Right lobe of liver (tissue), 6 donors: ENCODE data around the gene COA8. TPM values are rescaled to one million over a fixed set of nuclear protein-coding genes. Genes with fewer than 3 reads are reported as not detected.

Source experiments
- ATAC-seq, 4 donors: fragments of 200-7000 bp; cut with Tn5 transposase; one replicate each; pipeline ENCODE4 v1.9.1; 2020; ENCODE audit warnings: mild to moderate bottlenecking in 4 of 4, moderate library complexity in 4 of 4
- DNase-seq, 3 donors: peaks; one replicate each; pipeline ENCODE4 v3.0.0-alpha.2; 2020
- H3K27ac ChIP-seq, 3 donors: fragments of 200-600 bp; one replicate each; pipeline ENCODE4 v1.8.0; 2022
- H3K27me3 ChIP-seq, 2 donors: fragments of 200-600 bp; one replicate each; pipeline ENCODE4 v1.8.0; 2022
- H3K36me3 ChIP-seq, 4 donors: fragments of 200-600 bp; sonication (generic) in 1 of 4; one replicate each; pipeline versions ENCODE4 v1.5.1 to v1.8.0; 2017 to 2022; ENCODE audit warnings: control low read depth in 1 of 4
- H3K4me1 ChIP-seq, 4 donors: fragments of 200-600 bp; sonication (generic) in 1 of 4; one replicate each; pipeline versions ENCODE4 v1.5.1 to v1.8.0; 2017 to 2022; ENCODE audit warnings: control low read depth in 1 of 4
- H3K4me3 ChIP-seq, 3 donors: fragments of 200-600 bp; one replicate each; pipeline ENCODE4 v1.8.0; 2022
- H3K9me3 ChIP-seq, 4 donors: fragments of 200-600 bp; sonication (generic) in 1 of 4; one replicate each; pipeline versions ENCODE4 v1.5.1 to v1.8.0; 2017 to 2022; ENCODE audit warnings: control low read depth in 1 of 4
- POLR2A ChIP-seq: fragments of 450-650 bp; IDR thresholded peaks from one replicate; pipeline ENCODE4 v1.6.1; 2017; ENCODE audit warnings: antibody characterized with exemption, mild to moderate bottlenecking
- WGBS: methylation state at CpG from one replicate; pipeline ENCODE4 v1.1.6; 2018; ENCODE audit warnings: low coverage, low lambda C conversion rate; ENCODE audit not compliant: insufficient coverage; ENCODE audit errors: missing lambda C conversion rate; 5-methylcytosine and 5-hydroxymethylcytosine counted together
- intact Hi-C, 2 donors: fragments of 100-400 bp; cut with DNase I; formaldehyde crosslinking; loops; one replicate each; pipeline versions ENCODE4 v1.11.2 to v1.14.1; 2022
- total RNA-seq, 6 experiments: library from RNA; depleted of rRNA in 2 of 6; stranded (reverse); fragments of >200 nt in 2 of 6; fragmentation: NEBNext Ultra II Directional in 3 of 6; extraction: Animal tissue kit (Norgen Biotek cat#: 25700) in 3 of 6; gene quantifications; one replicate each; pipeline versions ENCODE4 v1.1.0 to v1.2.4, GENCODE V29; 2016 to 2023
- TF ChIP-seq, protein P1 (sequence below), 4 donors: fragments of 200-600 bp in 3 of 4; fragments of 450-650 bp in 1 of 4; IDR thresholded peaks; one replicate each; pipeline versions ENCODE4 v1.5.1 to v1.8.0; 2016 to 2022; ENCODE audit warnings: antibody characterized with exemption in 4 of 4, mild to moderate bottlenecking in 2 of 4
- donor health status: DM: no; HTN: yes; CAD: no.
- donor health status: DM: no; HTN: no; CAD: no.
- donor health status: DM: no; HTN: no; CAD: no.
- donor health status: DM: no; HTN: yes; CAD: no.
- donor health status: DM: no; HTN: yes; CAD: no.

COA8 gene
- total RNA-seq, 6 experiments from 2014 or later = 7.5 to 17.7 (median 14.9) TPM

DNA sequence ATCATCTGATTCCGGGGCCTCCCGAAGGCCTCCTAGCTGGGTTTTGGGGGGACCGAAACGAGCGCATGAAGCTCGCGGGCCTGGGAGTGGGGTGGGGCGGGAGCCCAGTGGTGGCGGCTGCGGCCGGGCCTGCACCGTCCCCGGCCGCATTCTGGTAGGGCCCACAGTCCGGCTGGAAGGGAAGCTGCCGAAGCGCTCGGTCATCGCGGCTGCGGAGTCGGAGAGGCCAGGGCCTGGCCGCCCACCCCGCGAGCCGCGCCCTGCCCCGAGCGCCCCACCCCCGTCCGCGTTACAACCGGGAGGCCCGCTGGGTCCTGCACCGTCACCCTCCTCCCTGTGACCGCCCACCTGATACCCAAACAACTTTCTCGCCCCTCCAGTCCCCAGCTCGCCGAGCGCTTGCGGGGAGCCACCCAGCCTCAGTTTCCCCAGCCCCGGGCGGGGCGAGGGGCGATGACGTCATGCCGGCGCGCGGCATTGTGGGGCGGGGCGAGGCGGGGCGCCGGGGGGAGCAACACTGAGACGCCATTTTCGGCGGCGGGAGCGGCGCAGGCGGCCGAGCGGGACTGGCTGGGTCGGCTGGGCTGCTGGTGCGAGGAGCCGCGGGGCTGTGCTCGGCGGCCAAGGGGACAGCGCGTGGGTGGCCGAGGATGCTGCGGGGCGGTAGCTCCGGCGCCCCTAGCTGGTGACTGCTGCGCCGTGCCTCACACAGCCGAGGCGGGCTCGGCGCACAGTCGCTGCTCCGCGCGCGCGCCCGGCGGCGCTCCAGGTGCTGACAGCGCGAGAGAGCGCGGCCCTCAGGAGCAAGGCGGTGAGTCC lies 66.1 kb downstream of the COA8 start, which contains the start of gene KLC1:
Gene KLC1, plus strand, starts transcription at position 528 of the 819 bp plus-strand sequence. CDS start 25,354 bp downstream, outside the sequence.
- peak; percentile 88 to 89 (median 89) for DNase-seq
- 0% methylated on average over 2 of the region's 97 CpGs for WGBS
- no peaks in the 10 kb centered on the region for H3K27me3 ChIP-seq
- intact Hi-C loops = loop anchor here in 1 of 2 donors (10.0 kb wide), 1 partner anchor 54 kb away; no protein-coding TSS in a partner anchor
- H3K9me3 ChIP-seq = no peaks in the 10 kb centered on the region
- peak; percentile 74 to 86 (median 81) for ATAC-seq
- H3K27ac ChIP-seq = peak within 1 kb of the TSS; percentile 86 to 95 (median 94)
- H3K36me3 ChIP-seq = no peaks in the 10 kb centered on the region
- peaks cover 0 to 18% (median 7%) of the 10 kb centered on the region in 4 donors for H3K4me1 ChIP-seq
- TF ChIP-seq, protein P1, sequence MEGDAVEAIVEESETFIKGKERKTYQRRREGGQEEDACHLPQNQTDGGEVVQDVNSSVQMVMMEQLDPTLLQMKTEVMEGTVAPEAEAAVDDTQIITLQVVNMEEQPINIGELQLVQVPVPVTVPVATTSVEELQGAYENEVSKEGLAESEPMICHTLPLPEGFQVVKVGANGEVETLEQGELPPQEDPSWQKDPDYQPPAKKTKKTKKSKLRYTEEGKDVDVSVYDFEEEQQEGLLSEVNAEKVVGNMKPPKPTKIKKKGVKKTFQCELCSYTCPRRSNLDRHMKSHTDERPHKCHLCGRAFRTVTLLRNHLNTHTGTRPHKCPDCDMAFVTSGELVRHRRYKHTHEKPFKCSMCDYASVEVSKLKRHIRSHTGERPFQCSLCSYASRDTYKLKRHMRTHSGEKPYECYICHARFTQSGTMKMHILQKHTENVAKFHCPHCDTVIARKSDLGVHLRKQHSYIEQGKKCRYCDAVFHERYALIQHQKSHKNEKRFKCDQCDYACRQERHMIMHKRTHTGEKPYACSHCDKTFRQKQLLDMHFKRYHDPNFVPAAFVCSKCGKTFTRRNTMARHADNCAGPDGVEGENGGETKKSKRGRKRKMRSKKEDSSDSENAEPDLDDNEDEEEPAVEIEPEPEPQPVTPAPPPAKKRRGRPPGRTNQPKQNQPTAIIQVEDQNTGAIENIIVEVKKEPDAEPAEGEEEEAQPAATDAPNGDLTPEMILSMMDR (IDR thresholded peaks at IDR 0.05) = no peak
- TF ChIP-seq POLR2A = peak; percentile 75
- peak within 1 kb of the TSS; percentile 95 to 100 (median 96) for H3K4me3 ChIP-seq

DNA sequence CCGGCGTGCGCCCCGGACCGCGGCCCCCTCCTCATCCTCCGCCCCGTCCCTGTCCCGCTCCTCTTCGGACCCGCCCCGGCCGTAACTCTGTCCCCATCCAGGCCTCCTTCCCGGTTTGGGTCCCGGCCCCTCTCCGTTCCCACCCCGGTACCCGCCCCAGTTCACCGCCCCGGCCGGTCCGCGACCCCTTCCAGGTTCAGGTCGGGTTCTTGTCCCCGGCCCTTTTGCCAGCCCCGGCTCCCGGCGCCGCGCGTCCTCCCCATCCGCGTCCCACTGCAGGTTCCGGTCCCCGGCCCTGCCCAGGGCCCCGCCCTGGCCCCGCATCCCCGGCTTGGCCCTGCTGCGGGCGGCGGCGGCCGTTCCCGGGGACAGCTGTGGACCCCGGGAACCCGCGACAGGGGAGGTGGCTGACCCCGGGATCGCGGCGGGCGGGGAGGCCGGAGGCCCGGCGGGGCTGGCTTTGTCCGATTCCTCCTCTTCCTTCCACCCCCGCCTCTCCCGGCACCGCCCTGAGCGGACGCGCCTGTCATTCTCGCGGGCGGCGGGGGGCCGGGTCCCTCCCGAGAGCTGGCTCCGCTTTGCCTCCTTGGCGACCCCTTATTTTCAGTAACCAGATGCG lies 66.9 kb downstream of the COA8 start:
- H3K27me3 ChIP-seq = no peaks in the 10 kb centered on the region
- intact Hi-C loops = loop anchor here in 1 of 2 donors (10.0 kb wide), 1 partner anchor 55 kb away; no protein-coding TSS in a partner anchor
- H3K27ac ChIP-seq = peak overlapping the region; percentile 86 to 95 (median 94)
- DNase-seq = peak; percentile 66 to 75 (median 74)
- TF ChIP-seq POLR2A = no peak
- TF ChIP-seq, protein P1 (IDR thresholded peaks at IDR 0.05) = no peak
- no peaks in the 10 kb centered on the region for H3K9me3 ChIP-seq
- peak; percentile 39 to 54 (median 44) for ATAC-seq
- peak overlapping the region; percentile 95 to 100 (median 96) for H3K4me3 ChIP-seq
- no peaks in the 10 kb centered on the region for H3K36me3 ChIP-seq
- WGBS = 1% methylated on average over 12 of the region's 71 CpGs
- H3K4me1 ChIP-seq = peaks cover 0 to 18% (median 7%) of the 10 kb centered on the region in 4 donors

DNA sequence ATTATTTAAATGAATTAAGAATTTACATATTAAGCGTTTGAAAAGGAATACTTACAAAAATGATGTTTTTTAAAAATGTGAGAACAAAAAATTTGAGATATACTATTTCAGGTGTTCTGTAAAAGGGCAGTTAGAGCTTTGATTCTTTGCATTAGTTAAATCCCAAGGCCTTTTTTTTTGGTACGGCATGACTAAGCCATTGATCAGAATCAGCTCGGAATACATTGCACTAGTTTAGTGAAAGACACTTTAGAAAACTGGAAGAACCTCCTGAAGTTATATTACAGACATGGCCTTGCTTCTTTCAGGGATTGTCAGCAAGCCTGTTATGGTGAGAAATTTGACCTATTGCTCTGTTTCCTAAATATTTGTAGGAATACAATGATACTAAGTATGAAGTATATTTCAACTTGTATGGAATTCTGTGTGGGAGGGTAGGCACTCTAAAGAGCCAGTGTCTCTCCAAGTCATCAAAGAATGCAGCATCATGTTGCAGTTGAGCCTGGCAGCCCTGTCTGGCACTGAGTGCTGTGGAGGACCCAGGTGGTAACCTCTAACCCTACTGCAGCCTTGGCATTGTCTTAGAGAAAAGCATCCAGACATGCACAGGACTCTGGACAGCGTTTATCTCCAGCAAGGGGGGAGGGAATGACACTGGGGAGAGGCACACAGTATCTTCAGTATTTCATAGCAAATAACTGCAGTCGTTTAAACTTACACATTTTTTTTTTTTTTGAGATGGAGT lies 67.8 kb downstream of the COA8 start:
- intact Hi-C loops = no loop called here
- DNase-seq = no peak
- H3K4me3 ChIP-seq = peak overlapping the region; percentile 95 to 100 (median 96)
- no peaks in the 10 kb centered on the region for H3K36me3 ChIP-seq
- 23% methylated on average over 4 of the region's 5 CpGs for WGBS
- TF ChIP-seq, protein P1 (IDR thresholded peaks at IDR 0.05) = no peak
- no peak for TF ChIP-seq POLR2A
- H3K27ac ChIP-seq = peak overlapping the region in 1 of 3 donors; percentile 95
- ATAC-seq = no peak
- peaks cover 0 to 18% (median 7%) of the 10 kb centered on the region in 4 donors for H3K4me1 ChIP-seq
- H3K27me3 ChIP-seq = no peaks in the 10 kb centered on the region
- H3K9me3 ChIP-seq = no peaks in the 10 kb centered on the region

DNA sequence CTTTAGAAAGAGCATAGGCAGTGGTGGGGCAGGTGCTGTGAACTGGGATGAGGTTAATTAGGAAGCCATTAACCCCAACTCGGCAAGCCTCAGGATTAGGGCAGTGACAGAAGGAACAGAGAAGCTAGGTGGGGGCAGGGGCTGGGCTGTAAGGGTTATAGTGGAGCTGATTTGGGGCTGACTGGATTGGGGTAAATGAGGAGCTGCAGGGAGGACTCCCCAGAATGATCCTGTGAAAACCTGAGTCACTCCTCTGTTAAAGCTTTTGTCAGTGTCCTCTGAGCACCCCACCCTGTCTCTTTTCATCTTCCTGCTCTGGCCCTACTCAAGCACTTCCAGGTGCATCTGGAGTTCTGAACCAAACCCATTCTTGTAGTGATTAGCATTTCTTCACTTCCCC lies 70.6 kb downstream of the COA8 start:
- intact Hi-C loops = no loop called here
- DNase-seq (no peak), ATAC-seq (no peak)
- Histone ChIP-seq H3K36me3 (no peaks in the 10 kb centered on the region), H3K4me1 (peaks cover 0 to 21% (median 7%) of the 10 kb centered on the region in 4 donors), H3K4me3 (no peak overlapping the region), H3K27me3 (no peaks in the 10 kb centered on the region), H3K9me3 (no peaks in the 10 kb centered on the region), H3K27ac (no peak overlapping the region)
- TF ChIP-seq POLR2A = no peak
- TF ChIP-seq, protein P1 (IDR thresholded peaks at IDR 0.05) = no peak
- WGBS = no CpG with 5 or more reads among the region's 1 CpG
